Pancreas (tissue), 10 donors: Measurements from ENCODE around the gene MCTP1. TPM values are rescaled to one million over a fixed set of nuclear protein-coding genes. Genes with fewer than 3 reads are reported as not detected.

Experiments used
- ATAC-seq, 4 donors: fragments of 200-7000 bp; cut with Tn5 transposase; one replicate each; pipeline versions ENCODE4 v1.8.0 to v1.9.1; 2020; ENCODE audit warnings: mild to moderate bottlenecking in 4 of 4, moderate library complexity in 4 of 4
- DNase-seq, 6 donors: peaks; one replicate each; pipeline ENCODE4 v3.0.0-alpha.2; 2020
- FAIRE-seq: peaks from 2 replicates; lab custom pipeline; 2012; peaks lifted over from hg19 to GRCh38; lab: Jason Lieb, UNC
- H3K27ac ChIP-seq, 4 donors: fragments of 200-600 bp; sonication (generic); 1 replicate in 3 of 4; 2 replicates in 1 of 4; pipeline versions ENCODE4 v1.5.0 to v1.8.0; 2020
- H3K27me3 ChIP-seq, 4 donors: fragments of 200-600 bp; one replicate each; pipeline ENCODE4 v1.8.0; 2021
- H3K36me3 ChIP-seq, 3 donors: fragments of 200-600 bp; sonication (generic) in 1 of 3; one replicate each; pipeline versions ENCODE4 v1.5.0 to v1.8.0; 2020 to 2021
- H3K4me1 ChIP-seq, 3 donors: fragments of 200-600 bp; one replicate each; pipeline ENCODE4 v1.8.0; 2021
- H3K4me3 ChIP-seq, 4 donors: fragments of 200-600 bp; sonication (generic) in 2 of 4; one replicate each; pipeline versions ENCODE4 v1.5.0 to v1.8.0; 2020 to 2021
- H3K9me3 ChIP-seq, 4 donors: fragments of 200-600 bp; one replicate each; pipeline ENCODE4 v1.8.0; 2021
- CTCF ChIP-seq, 4 donors: fragments of 200-600 bp; sonication (generic) in 3 of 4; IDR thresholded peaks; one replicate each; pipeline versions ENCODE4 v1.5.0 to v1.8.0; 2021; ENCODE audit warnings: antibody characterized with exemption in 4 of 4
- WGBS, 2 donors: extraction: QIAGEN DNeasy Blood & Tissue Kit; methylation state at CpG; one replicate each; pipeline ENCODE4 v1.1.7; 2013; 5-methylcytosine and 5-hydroxymethylcytosine counted together
- intact Hi-C, 3 donors: fragments of 100-400 bp; cut with DNase I; formaldehyde crosslinking; loops; one replicate each; pipeline versions ENCODE4 v1.11.1 to v1.14.2; 2022
- polyA plus RNA-seq, 2 donors: library from polyadenylated mRNA; stranded (reverse); fragments of 200-250 nt; gene quantifications; one replicate each; pipeline ENCODE4 v1.2.3, GENCODE V29; 2013
- total RNA-seq, 6 donors: library from RNA; stranded (reverse); fragmentation: NEBNext Ultra II Directional in 4 of 6; extraction: Animal tissue kit (Norgen Biotek cat#: 25700) in 4 of 6; gene quantifications; one replicate each; pipeline versions ENCODE4 v1.2.1 to v1.2.4, GENCODE V29; 2021 to 2023
- donor health status: healthy with polysubstance abuse.
- donor health status: DM: no; HTN: no; CAD: no; lungs with moderate emphysema.
- donor health status: DM: no; HTN: no; CAD: no.
- donor health status: control.
- donor health status: control.
- donor health status: Bipolar disorder and iron deficiency.
- donor health status: DM: yes; HTN: yes; CAD: no.
- donor health status: DM: no; HTN: no; CAD: no.
- donor health status: DM: no; HTN: no; CAD: no.
- donor health status: DM: yes; HTN: yes; CAD: no.

MCTP1 gene
- total RNA-seq (1 to 10 TPM; 1.6 to 8.1 (median 2.6) TPM), polyA plus RNA-seq (1 to 10 TPM in 1 of 2 donors, under 1 TPM in 1; 0.80 to 1.5 TPM)

GRCh38 chr5:95284572-95285408, at the start of gene MCTP1:
TSS of gene MCTP1 (minus strand) at chr5:95285094.
- Histone ChIP-seq H3K9me3 (no peaks in the 10 kb centered on the region), H3K27me3 (peaks cover 0 to 23% (median 12%) of the 10 kb centered on the region in 4 donors), H3K27ac (no peak within 1 kb of the TSS), H3K4me3 (peak within 1 kb of the TSS; percentile 41 to 83 (median 52)), H3K4me1 (peaks cover 0 to 4% (median 0%) of the 10 kb centered on the region in 3 donors), H3K36me3 (no peaks in the 10 kb centered on the region)
- ATAC-seq: peak; percentile 74 to 80 (median 76)
- TF ChIP-seq CTCF (IDR thresholded peaks at IDR 0.05): no peak
- WGBS, 2 donors: 1% methylated on average over 63 to 83 of the region's 83 CpGs
- FAIRE-seq: no peak
- intact Hi-C loops: no loop called here
- DNase-seq: peak; percentile 25 to 85 (median 46)

GRCh38 chr5:95332158-95332557, 47.3 kb upstream of the MCTP1 start:
- ATAC-seq: no peak
- no peak for TF ChIP-seq CTCF (IDR thresholded peaks at IDR 0.05)
- no peak for DNase-seq
- no peaks in the 10 kb centered on the region for H3K27me3 ChIP-seq
- 73 to 76% methylated on average over 3 of the region's 3 CpGs for WGBS, 2 donors
- no peak overlapping the region for H3K4me3 ChIP-seq
- H3K9me3 ChIP-seq: no peaks in the 10 kb centered on the region
- no peak for FAIRE-seq
- no peaks in the 10 kb centered on the region for H3K36me3 ChIP-seq
- intact Hi-C loops: no loop called here
- no peaks in the 10 kb centered on the region for H3K4me1 ChIP-seq
- H3K27ac ChIP-seq: no peak overlapping the region

GRCh38 chr5:95331358-95331757, 46.5 kb upstream of the MCTP1 start:
- no peaks in the 10 kb centered on the region for H3K36me3 ChIP-seq
- no peaks in the 10 kb centered on the region for H3K27me3 ChIP-seq
- FAIRE-seq: no peak
- intact Hi-C loops: no loop called here
- no peaks in the 10 kb centered on the region for H3K4me1 ChIP-seq
- no peak for DNase-seq
- WGBS, 2 donors: 49 to 57% methylated on average over 3 of the region's 3 CpGs
- no peak for ATAC-seq
- H3K4me3 ChIP-seq: no peak overlapping the region
- H3K9me3 ChIP-seq: no peaks in the 10 kb centered on the region
- TF ChIP-seq CTCF (IDR thresholded peaks at IDR 0.05): no peak
- no peak overlapping the region for H3K27ac ChIP-seq

GRCh38 chr5:95327211-95327610, 42.3 kb upstream of the MCTP1 start:
- Histone ChIP-seq H3K4me1 (no peaks in the 10 kb centered on the region), H3K9me3 (no peaks in the 10 kb centered on the region), H3K27ac (no peak overlapping the region), H3K36me3 (no peaks in the 10 kb centered on the region), H3K27me3 (no peaks in the 10 kb centered on the region), H3K4me3 (no peak overlapping the region)
- no peak for TF ChIP-seq CTCF (IDR thresholded peaks at IDR 0.05)
- DNase-seq (no peak), FAIRE-seq (no peak), ATAC-seq (no peak)
- 49 to 55% methylated on average over 6 of the region's 6 CpGs for WGBS, 2 donors
- intact Hi-C loops: no loop called here

- Histone ChIP-seq H3K9me3 (no peaks in the 10 kb centered on the region), H3K4me1 (no peaks in the 10 kb centered on the region), H3K36me3 (no peaks in the 10 kb centered on the region), H3K4me3 (no peak overlapping the region), H3K27ac (no peak overlapping the region), H3K27me3 (no peaks in the 10 kb centered on the region)
- intact Hi-C loops: no loop called here
- WGBS, 2 donors: 30% methylated on average over 4 of the region's 4 CpGs
- ATAC-seq (peak in 3 of 4 donors; percentile 32 to 79 (median 38)), FAIRE-seq (no peak), DNase-seq (peak in 2 of 6 donors; percentile 4 to 12)
- no peak for TF ChIP-seq CTCF (IDR thresholded peaks at IDR 0.05)
These were observed 32.8 kb upstream of the MCTP1 start for GRCh38 chr5:95317687-95318086.
